IPS-18a (cell line): ENCODE data around the gene CALHM2.
"Not testable (repeated sequence)": the region's sequence is repeated elsewhere in the genome, so short reads cannot be mapped to it uniquely, and the experiment has no call there.

Experiments
- H3K27ac ChIP-seq: one replicate; pipeline ENCODE4 v1.5.1; 2013; ENCODE audit warnings: low read length
- H3K27me3 ChIP-seq: one replicate; pipeline ENCODE4 v1.6.1; 2013; ENCODE audit warnings: mild to moderate bottlenecking, low read length; ENCODE audit not compliant: control insufficient read depth, insufficient read depth
- H3K36me3 ChIP-seq: one replicate; pipeline ENCODE4 v1.6.1; 2013; ENCODE audit warnings: low read depth, low read length; ENCODE audit not compliant: control insufficient read depth
- H3K4me1 ChIP-seq: one replicate; pipeline ENCODE4 v1.6.1; 2013; ENCODE audit warnings: low read depth, low read length; ENCODE audit not compliant: control insufficient read depth
- H3K4me3 ChIP-seq: one replicate; pipeline ENCODE4 v1.5.1; 2013; ENCODE audit warnings: low read length
- H3K9ac ChIP-seq: one replicate; pipeline ENCODE4 v1.6.1; 2013; ENCODE audit warnings: mild to moderate bottlenecking, low read length, moderate library complexity
- H3K9me3 ChIP-seq: one replicate; pipeline ENCODE4 v1.6.1; 2013; ENCODE audit warnings: low read depth, low read length; ENCODE audit not compliant: control insufficient read depth

The CALHM2 gene

GRCh38 chr10:103428989-103429643 is 23.1 kb downstream of the CALHM2 start:
- Histone ChIP-seq H3K9ac (no peak overlapping the region), H3K9me3 (no peaks in the 10 kb centered on the region), H3K4me3 (no peak overlapping the region), H3K36me3 (peaks cover 86% of the 10 kb centered on the region), H3K27me3 (no peaks in the 10 kb centered on the region), H3K4me1 (no peaks in the 10 kb centered on the region), H3K27ac (no peak overlapping the region)

GRCh38 chr10:103427866-103428265 is 24.3 kb downstream of the CALHM2 start:
- Histone ChIP-seq H3K27me3 (no peaks in the 10 kb centered on the region), H3K9me3 (no peaks in the 10 kb centered on the region), H3K4me3 (no peak overlapping the region), H3K4me1 (no peaks in the 10 kb centered on the region), H3K36me3 (peaks cover 87% of the 10 kb centered on the region), H3K27ac (no peak overlapping the region), H3K9ac (no peak overlapping the region)

- no peaks in the 10 kb centered on the region for H3K27me3 ChIP-seq
- H3K4me3 ChIP-seq: no peak overlapping the region
- H3K27ac ChIP-seq: no peak overlapping the region
- H3K9me3 ChIP-seq: no peaks in the 10 kb centered on the region
- H3K4me1 ChIP-seq: no peaks in the 10 kb centered on the region
- H3K36me3 ChIP-seq: peaks cover 86% of the 10 kb centered on the region
- no peak overlapping the region for H3K9ac ChIP-seq
These were observed 28.4 kb downstream of the CALHM2 start for GRCh38 chr10:103423748-103424147.

- H3K9me3 ChIP-seq: no peaks in the 10 kb centered on the region
- H3K4me1 ChIP-seq: no peaks in the 10 kb centered on the region
- H3K27ac ChIP-seq: no peak overlapping the region
- no peaks in the 10 kb centered on the region for H3K27me3 ChIP-seq
- no peak overlapping the region for H3K9ac ChIP-seq
- no peak overlapping the region for H3K4me3 ChIP-seq
- H3K36me3 ChIP-seq: peaks cover 91% of the 10 kb centered on the region
These were observed 33.1 kb downstream of the CALHM2 start for GRCh38 chr10:103419101-103419500.

GRCh38 chr10:103417601-103418000 is 34.6 kb downstream of the CALHM2 start:
- no peaks in the 10 kb centered on the region for H3K27me3 ChIP-seq
- H3K4me1 ChIP-seq: no peaks in the 10 kb centered on the region
- H3K9ac ChIP-seq: no peak overlapping the region
- no peak overlapping the region for H3K4me3 ChIP-seq
- peaks cover 91% of the 10 kb centered on the region for H3K36me3 ChIP-seq
- no peaks in the 10 kb centered on the region for H3K9me3 ChIP-seq
- H3K27ac ChIP-seq: no peak overlapping the region

GRCh38 chr10:103417148-103417469 is 35.1 kb downstream of the CALHM2 start:
- H3K4me1 ChIP-seq, H3K27me3 ChIP-seq, H3K9ac ChIP-seq, H3K4me3 ChIP-seq, H3K27ac ChIP-seq, H3K9me3 ChIP-seq: not testable (repeated sequence)
- H3K36me3 ChIP-seq: peaks cover 91% of the 10 kb centered on the region

- no peaks in the 10 kb centered on the region for H3K9me3 ChIP-seq
- H3K27me3 ChIP-seq: no peaks in the 10 kb centered on the region
- no peak overlapping the region for H3K9ac ChIP-seq
- no peak overlapping the region for H3K4me3 ChIP-seq
- H3K27ac ChIP-seq: no peak overlapping the region
- H3K4me1 ChIP-seq: no peaks in the 10 kb centered on the region
- H3K36me3 ChIP-seq: peaks cover 95% of the 10 kb centered on the region
These were observed 35.6 kb downstream of the CALHM2 start for GRCh38 chr10:103416436-103417147.

GRCh38 chr10:103415581-103415980 is 36.6 kb downstream of the CALHM2 start:
- Histone ChIP-seq H3K9me3 (no peaks in the 10 kb centered on the region), H3K4me3 (no peak overlapping the region), H3K4me1 (no peaks in the 10 kb centered on the region), H3K9ac (no peak overlapping the region), H3K27me3 (no peaks in the 10 kb centered on the region), H3K27ac (no peak overlapping the region), H3K36me3 (peaks cover 95% of the 10 kb centered on the region)

- H3K36me3 ChIP-seq: peaks cover 90% of the 10 kb centered on the region
- no peak overlapping the region for H3K4me3 ChIP-seq
- H3K9me3 ChIP-seq: no peaks in the 10 kb centered on the region
- no peaks in the 10 kb centered on the region for H3K4me1 ChIP-seq
- no peak overlapping the region for H3K27ac ChIP-seq
- no peak overlapping the region for H3K9ac ChIP-seq
- H3K27me3 ChIP-seq: no peaks in the 10 kb centered on the region
These were observed 38.6 kb downstream of the CALHM2 start for GRCh38 chr10:103413564-103413963.

- Histone ChIP-seq H3K9ac (peak overlapping the region; percentile 91), H3K9me3 (no peaks in the 10 kb centered on the region), H3K4me3 (peak overlapping the region; percentile 98), H3K27me3 (no peaks in the 10 kb centered on the region), H3K27ac (no peak overlapping the region), H3K4me1 (peaks cover 15% of the 10 kb centered on the region), H3K36me3 (peaks cover 41% of the 10 kb centered on the region)
These were observed 54.9 kb downstream of the CALHM2 start for GRCh38 chr10:103397191-103397825.

- peak overlapping the region; percentile 91 for H3K9ac ChIP-seq
- peak overlapping the region; percentile 39 for H3K27ac ChIP-seq
- peaks cover 15% of the 10 kb centered on the region for H3K4me1 ChIP-seq
- peak overlapping the region; percentile 98 for H3K4me3 ChIP-seq
- no peaks in the 10 kb centered on the region for H3K9me3 ChIP-seq
- no peaks in the 10 kb centered on the region for H3K27me3 ChIP-seq
- peaks cover 42% of the 10 kb centered on the region for H3K36me3 ChIP-seq
These were observed 55.4 kb downstream of the CALHM2 start for GRCh38 chr10:103396789-103397087.
